ENCODE measurements around the gene SPATA2L.
"Not testable (repeated sequence)": the region's sequence is repeated elsewhere in the genome, so short reads cannot be mapped to it uniquely, and the experiment has no call there.

SPATA2L gene

GRCh38 chr16:89706518-89707260, 5.2 kb upstream of the SPATA2L start:
- DNase-seq = peak; percentile 0

- peak; percentile 0 for DNase-seq
These were observed 3.5 kb upstream of the SPATA2L start for GRCh38 chr16:89705006-89705405.

DNA sequence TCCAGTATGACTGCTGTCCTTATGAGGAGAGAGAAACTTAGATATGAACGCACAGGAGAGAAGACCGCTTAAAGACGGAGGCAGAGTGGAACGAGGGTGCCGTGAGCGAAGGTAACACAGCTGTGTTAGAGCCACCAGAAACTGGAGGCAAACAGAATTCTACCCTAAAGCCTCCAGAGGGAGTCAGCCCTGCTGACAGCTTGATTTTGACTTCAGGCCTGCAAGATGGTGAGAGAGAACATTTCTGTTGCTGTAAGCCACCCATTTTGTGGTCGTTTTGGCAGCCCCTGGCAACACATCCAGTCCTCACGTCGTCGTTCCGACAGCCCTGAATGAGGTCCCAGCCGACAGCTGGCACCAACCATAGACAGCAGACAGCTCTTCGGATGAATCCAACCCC, 2.8 kb upstream of the SPATA2L start:
- DNase-seq = peak; percentile 30

GRCh38 chr16:89700649-89701424, 668 bp downstream of the SPATA2L start:
- peak; percentile 78 for DNase-seq

GRCh38 chr16:89700100-89700648, 1.3 kb downstream of the SPATA2L start:
- peak; percentile 99 for DNase-seq

- not testable (repeated sequence) for DNase-seq
These were observed 1.8 kb downstream of the SPATA2L start for GRCh38 chr16:89699629-89700099.

DNA sequence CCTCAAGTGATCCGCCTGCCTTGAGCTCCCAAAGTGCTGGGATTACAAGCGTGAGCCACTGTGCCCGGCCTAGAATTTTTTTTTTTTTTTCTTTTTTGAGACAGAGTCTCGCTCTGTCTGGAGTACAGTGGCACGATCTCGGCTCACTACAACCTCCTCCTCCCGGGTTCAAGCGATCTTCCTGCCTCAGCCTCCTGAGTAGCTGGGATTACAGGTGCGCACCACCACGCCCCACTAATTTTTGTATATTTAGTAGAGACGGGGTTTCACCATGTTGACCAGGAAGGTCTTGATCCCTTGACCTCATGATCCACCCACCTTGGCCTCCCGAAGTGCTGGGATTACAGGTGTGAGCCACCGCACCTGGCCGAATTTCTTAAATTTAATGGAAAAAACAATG, 2.8 kb downstream of the SPATA2L start:
- DNase-seq = not testable (repeated sequence)

DNA sequence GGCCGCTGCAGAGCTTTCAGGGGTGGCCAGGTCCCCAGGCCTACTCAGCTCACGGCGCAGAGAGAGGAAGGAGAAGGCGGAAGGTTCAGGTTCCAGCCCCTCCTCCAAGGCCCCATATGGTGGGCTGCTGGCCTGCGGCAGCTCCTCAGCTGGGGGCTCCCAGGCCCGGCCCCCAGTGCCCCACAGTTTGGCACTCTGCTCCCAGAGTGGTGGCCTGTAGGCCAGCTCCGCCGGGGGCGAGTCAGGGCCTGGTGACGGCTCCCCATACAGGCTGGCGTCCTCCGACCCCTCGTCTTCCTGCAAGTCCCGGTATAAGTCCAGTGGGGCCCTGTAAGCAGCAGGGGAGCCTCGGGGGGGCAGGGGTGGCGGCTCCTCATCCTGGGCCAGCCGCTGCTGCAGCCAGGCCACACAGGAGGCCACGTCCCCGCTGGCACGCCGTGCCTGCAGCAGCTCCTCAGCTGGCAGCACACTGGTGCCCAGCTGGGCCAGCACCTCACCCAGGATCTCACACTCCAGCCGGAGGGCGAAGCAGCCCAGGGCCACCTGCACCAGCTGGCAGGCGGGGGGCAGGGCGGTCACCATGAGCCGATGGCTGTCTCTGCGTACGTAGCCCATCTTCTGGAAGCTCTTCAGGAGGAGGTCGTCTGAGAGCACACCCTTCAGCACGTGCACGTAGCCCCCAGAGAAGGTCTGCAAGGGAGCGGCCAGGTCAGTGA, 3.7 kb downstream of the SPATA2L start:
- no peak for DNase-seq

DNA sequence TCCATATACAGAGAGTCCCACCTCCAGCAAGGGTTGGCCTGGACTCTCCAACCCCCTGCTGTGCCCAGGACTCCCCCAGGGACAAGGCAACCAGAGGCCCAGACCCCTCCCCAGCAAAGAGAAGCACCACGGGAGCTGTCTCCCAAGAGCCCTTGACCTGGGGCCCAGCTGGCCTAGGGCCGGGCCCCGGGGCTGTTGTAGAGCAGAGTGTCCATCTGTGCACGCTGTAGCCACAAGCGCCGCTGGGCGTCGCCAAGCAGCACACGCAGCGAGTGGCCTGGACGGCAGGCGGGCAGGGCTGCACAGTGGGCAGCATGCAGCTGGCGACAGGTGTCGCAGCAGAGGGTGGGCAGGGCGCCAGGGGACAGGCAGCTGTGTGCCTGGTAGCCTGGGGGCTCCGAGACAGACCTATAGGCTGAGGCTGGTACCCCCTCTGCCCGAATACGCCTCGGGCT, 4.3 kb downstream of the SPATA2L start:
- no peak for DNase-seq

- peak; percentile 63 for DNase-seq
These were observed 4.8 kb downstream of the SPATA2L start for GRCh38 chr16:89696670-89697128.

GRCh38 chr16:89695875-89696669, 5.4 kb downstream of the SPATA2L start:
- no peak for DNase-seq

- DNase-seq = no peak
These were observed 6.2 kb downstream of the SPATA2L start for GRCh38 chr16:89695086-89695874.

- DNase-seq = not testable (repeated sequence)
These were observed 6.8 kb downstream of the SPATA2L start for GRCh38 chr16:89694784-89695085.

GRCh38 chr16:89693931-89694783, 7.3 kb downstream of the SPATA2L start:
- peak; percentile 60 for DNase-seq

- no peak for DNase-seq
These were observed 8.2 kb downstream of the SPATA2L start for GRCh38 chr16:89693289-89693731.

DNA sequence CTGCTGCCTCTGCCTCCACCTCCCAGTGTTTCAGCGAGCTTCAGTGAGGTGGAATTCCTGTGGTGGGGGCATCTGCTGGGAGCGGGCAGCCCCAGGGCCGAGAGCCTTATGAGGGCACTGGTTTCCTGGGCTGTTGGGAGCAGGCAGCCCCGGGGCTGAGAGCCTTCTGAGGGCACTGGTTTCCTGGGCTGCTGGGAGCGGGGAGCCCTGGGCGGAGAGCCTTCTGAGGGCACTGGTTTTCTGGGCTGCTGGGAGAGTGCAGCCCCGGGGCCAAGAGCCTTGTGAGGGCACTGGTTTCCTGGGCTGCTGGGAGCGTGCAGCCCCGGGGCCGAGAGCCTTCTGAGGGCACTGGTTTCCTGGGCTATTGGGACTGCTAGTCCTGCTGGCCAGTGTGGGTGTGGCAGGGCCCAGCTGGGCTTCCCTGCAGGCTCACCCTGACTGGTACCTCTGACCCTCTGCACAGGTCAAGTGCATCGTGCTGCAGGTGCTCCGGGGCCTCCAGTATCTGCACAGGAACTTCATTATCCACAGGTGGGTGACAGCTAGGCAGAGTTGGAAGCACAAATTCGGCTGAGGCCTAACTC, 9.4 kb downstream of the SPATA2L start:
- no peak for DNase-seq

DNA sequence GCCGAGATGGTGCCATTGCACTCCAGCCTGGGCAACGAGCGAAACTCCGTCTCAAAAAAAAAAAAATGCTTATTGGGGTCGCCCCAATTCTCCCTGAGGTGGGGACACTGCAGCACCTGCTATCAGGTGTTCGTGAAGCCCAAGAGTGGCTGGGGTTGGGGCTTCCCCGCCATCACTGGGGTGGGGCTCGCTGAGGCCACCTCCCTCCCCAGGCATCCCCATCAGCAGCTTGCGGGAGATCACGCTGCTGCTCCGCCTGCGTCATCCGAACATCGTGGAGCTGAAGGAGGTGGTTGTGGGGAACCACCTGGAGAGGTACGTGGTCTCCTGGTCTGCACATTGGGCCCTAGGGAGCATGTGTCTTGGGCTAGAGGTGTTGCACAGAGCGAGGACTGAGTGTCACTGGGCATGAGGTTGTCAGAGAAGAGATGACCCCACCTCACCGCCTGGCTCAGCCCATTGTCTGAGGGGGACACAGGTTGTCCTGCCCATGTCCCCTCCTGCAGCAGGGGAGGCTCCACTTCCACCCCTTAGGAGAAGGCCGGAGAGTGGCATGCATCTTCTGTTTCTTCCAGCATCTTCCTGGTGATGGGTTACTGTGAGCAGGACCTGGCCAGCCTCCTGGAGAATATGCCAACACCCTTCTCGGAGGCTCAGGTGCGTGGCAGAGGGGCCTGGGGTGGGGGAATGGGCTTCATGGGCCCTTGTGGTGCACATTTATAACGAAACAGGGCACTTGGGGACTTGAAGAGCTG, 10.1 kb downstream of the SPATA2L start:
- DNase-seq = no peak

DNA sequence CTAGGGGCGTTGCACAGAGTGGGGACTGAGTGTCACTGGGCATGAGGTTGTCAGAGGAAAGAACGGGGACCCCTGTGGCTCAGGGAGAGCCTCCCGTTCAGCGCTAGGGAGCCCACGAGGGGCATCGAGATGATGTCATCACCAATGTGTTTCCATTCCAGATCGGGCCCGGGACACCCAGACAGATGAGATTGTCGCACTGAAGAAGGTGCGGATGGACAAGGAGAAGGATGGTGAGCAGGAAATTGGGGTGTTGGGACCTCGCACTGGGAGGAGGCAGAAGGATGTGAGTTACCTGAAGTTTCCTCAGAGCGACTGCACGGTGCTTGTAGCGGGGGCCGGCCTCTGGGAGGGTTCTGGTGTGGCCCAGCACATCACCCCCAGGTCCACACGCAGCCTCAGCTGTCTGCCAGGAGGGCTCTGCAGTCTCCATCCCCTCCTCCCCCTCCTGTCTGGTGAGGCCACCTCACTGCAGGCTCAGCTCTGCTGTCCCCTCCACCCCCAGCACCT, 11.1 kb downstream of the SPATA2L start:
- no peak for DNase-seq

DNA sequence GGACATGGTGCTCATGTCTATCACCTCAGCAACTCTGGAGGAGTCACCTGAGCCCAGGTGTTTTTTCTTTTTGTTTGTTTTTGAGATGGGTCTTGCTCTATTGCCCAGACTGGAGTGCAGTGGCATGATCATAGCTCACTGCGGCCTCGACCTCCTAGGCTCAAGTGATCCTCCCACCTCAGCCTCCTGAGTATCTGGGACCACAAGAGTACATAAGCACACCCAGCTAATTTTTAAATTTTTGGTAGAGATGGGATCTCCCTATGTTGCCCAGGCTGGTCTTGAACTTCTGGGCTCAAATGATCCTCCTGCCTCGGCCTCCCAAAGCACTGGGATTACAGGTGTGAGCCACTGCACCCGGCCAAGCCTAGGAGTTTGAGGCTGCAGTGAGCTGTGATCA, 11.9 kb downstream of the SPATA2L start:
- not testable (repeated sequence) for DNase-seq
